IMR-90 (cell line): Measurements from ENCODE around the gene ARHGEF7. TPM values are rescaled to one million over a fixed set of nuclear protein-coding genes. Genes with fewer than 3 reads are reported as not detected.
A peak's percentile ranks its signal among the peaks of the same experiment; 100 is the strongest.

ENCODE experiments used
- ATAC-seq: fragments of 200-7000 bp; cut with Tn5 transposase; 2 replicates; pipeline ENCODE4 v1.9.1; 2020; ENCODE audit warnings: low read depth, mild to moderate bottlenecking, moderate library complexity
- BruUV-seq: library from RNA; stranded (reverse); fragments of 400-500 nt; replicated peaks from 2 replicates; lab custom pipeline; 2021; lab: Mats Ljungman, UMichigan
- CTCF ChIA-PET: fragments of 300-600 bp; formaldehyde crosslinking; extraction: SDS; loops from one replicate; lab custom pipeline; 2021; ENCODE audit warnings: antibody characterized with exemption; lab: Yijun Ruan, JAX
- POLR2A ChIA-PET: fragments of 300-600 bp; sonication (Branson Sonifier 250); formaldehyde crosslinking; loops from one replicate; lab custom pipeline; 2022; ENCODE audit warnings: antibody characterized with exemption; ENCODE audit not compliant: unreplicated experiment; lab: Charles Lee
- DNase-seq: peaks from one replicate; pipeline ENCODE4 v3.0.0; 2013
- H2AFZ ChIP-seq: replicated peaks from 2 replicates; pipeline ENCODE3; 2013; ENCODE audit warnings: low read length, mild to moderate bottlenecking; ENCODE audit not compliant: poor library complexity
- H2AK5ac ChIP-seq: 2 replicates; pipeline ENCODE4 v1.6.1; 2013; ENCODE audit warnings: low read depth, low read length, inconsistent platforms
- H2AK9ac ChIP-seq: replicated peaks from 2 replicates; pipeline ENCODE3; 2013; ENCODE audit warnings: mild to moderate bottlenecking, low read depth, low read length, moderate library complexity; ENCODE audit not compliant: poor library complexity
- H2BK120ac ChIP-seq: 2 replicates; pipeline ENCODE4 v1.6.1; 2013; ENCODE audit warnings: low read depth, low read length, inconsistent platforms
- H2BK15ac ChIP-seq: 3 replicates; pipeline ENCODE4 v1.6.1; 2013; ENCODE audit warnings: low read depth, low read length, inconsistent platforms
- H2BK20ac ChIP-seq: 2 replicates; pipeline ENCODE4 v1.6.1; 2013; ENCODE audit warnings: low read depth, mild to moderate bottlenecking, inconsistent platforms, low read length, moderate library complexity
- H2BK5ac ChIP-seq: 2 replicates; pipeline ENCODE4 v1.6.1; 2013; ENCODE audit warnings: mild to moderate bottlenecking, low read depth, low read length, inconsistent platforms; ENCODE audit not compliant: poor library complexity, severe bottlenecking
- H3K14ac ChIP-seq: replicated peaks from 2 replicates; pipeline ENCODE4 v1.6.1; 2013; ENCODE audit warnings: low read depth, low read length, inconsistent platforms
- H3K18ac ChIP-seq: 2 replicates; pipeline ENCODE4 v1.6.1; 2013; ENCODE audit warnings: low read depth, low read length, control low read depth
- H3K23ac ChIP-seq: 2 replicates; pipeline ENCODE4 v1.6.1; 2013; ENCODE audit warnings: low read depth, low read length, inconsistent platforms
- H3K27ac ChIP-seq: 2 replicates; pipeline ENCODE4 v1.5.1; 2013; ENCODE audit warnings: mild to moderate bottlenecking, control low read depth, low read length; ENCODE audit not compliant: insufficient read depth
- H3K27me3 ChIP-seq: 2 replicates; pipeline ENCODE4 v1.6.1; 2013; ENCODE audit warnings: low read length; ENCODE audit not compliant: control insufficient read depth, insufficient read depth
- H3K36me3 ChIP-seq: 2 replicates; pipeline ENCODE4 v1.6.1; 2013; ENCODE audit warnings: low read length, mixed read lengths; ENCODE audit not compliant: control insufficient read depth, insufficient read depth
- H3K4ac ChIP-seq: 2 replicates; pipeline ENCODE4 v1.6.1; 2013; ENCODE audit warnings: low read depth, low read length, inconsistent platforms
- H3K4me1 ChIP-seq: 2 replicates; pipeline ENCODE4 v1.6.1; 2013; ENCODE audit warnings: low read length, mixed read lengths; ENCODE audit not compliant: control insufficient read depth, insufficient read depth
- H3K4me2 ChIP-seq: 2 replicates; pipeline ENCODE4 v1.6.1; 2013; ENCODE audit warnings: low read depth, mild to moderate bottlenecking, control low read depth, low read length, moderate library complexity
- H3K4me3 ChIP-seq: 2 replicates; pipeline ENCODE4 v1.5.1; 2013; ENCODE audit warnings: low read depth, mild to moderate bottlenecking, control low read depth, low read length, moderate library complexity; ENCODE audit not compliant: insufficient read depth
- H3K56ac ChIP-seq: 2 replicates; pipeline ENCODE4 v1.6.1; 2013; ENCODE audit warnings: low read length, inconsistent platforms; ENCODE audit not compliant: insufficient read depth; ENCODE audit errors: extremely low read depth
- H3K79me1 ChIP-seq, 2 experiments: 2 replicates each; pipeline ENCODE4 v1.6.1; 2013; ENCODE audit warnings: low read length in 2 of 2, inconsistent platforms in 1 of 2, low read depth in 1 of 2
- H3K9ac ChIP-seq: 2 replicates; pipeline ENCODE4 v1.6.1; 2013; ENCODE audit warnings: low read depth, low read length, control low read depth
- H3K9me1 ChIP-seq: 2 replicates; pipeline ENCODE4 v1.6.1; 2013; ENCODE audit warnings: low read length, inconsistent platforms; ENCODE audit not compliant: insufficient read depth
- H3K9me3 ChIP-seq: 2 replicates; pipeline ENCODE4 v1.6.1; 2013; ENCODE audit warnings: low read length; ENCODE audit not compliant: control insufficient read depth, insufficient read depth
- H4K20me1 ChIP-seq: 2 replicates; pipeline ENCODE4 v1.6.1; 2013; ENCODE audit warnings: low read length, inconsistent platforms; ENCODE audit not compliant: insufficient read depth
- H4K5ac ChIP-seq: 2 replicates; pipeline ENCODE4 v1.6.1; 2013; ENCODE audit warnings: mild to moderate bottlenecking, low read depth, low read length, control low read depth
- H4K8ac ChIP-seq, 2 experiments: 2 replicates each; pipeline ENCODE4 v1.6.1; 2013; ENCODE audit warnings: low read depth in 2 of 2, low read length in 2 of 2, control low read depth in 1 of 2, inconsistent platforms in 1 of 2
- H4K91ac ChIP-seq: 2 replicates; pipeline ENCODE4 v1.6.1; 2013; ENCODE audit warnings: low read depth, low read length, inconsistent platforms; ENCODE audit not compliant: insufficient read depth
- CEBPB ChIP-seq: IDR thresholded peaks from 2 replicates; pipeline ENCODE4 v1.6.1; 2012; ENCODE audit warnings: low read depth, low read length, improper control_type of control experiment
- ELK1 ChIP-seq: fragments of 150-350 bp; IDR thresholded peaks from 2 replicates; pipeline ENCODE4 v1.6.1; 2016; ENCODE audit warnings: low read depth, mild to moderate bottlenecking, low read length, moderate library complexity, borderline replicate concordance
- MAFK ChIP-seq: IDR thresholded peaks from 2 replicates; pipeline ENCODE4 v1.6.1; 2012; ENCODE audit warnings: low read depth, low read length, improper control_type of control experiment
- MXI1 ChIP-seq: IDR thresholded peaks from 2 replicates; pipeline ENCODE4 v1.6.1; 2012; ENCODE audit warnings: low read depth, mild to moderate bottlenecking, low read length, moderate library complexity, borderline replicate concordance
- NFE2L2 ChIP-seq: fragments of 150-350 bp; IDR thresholded peaks from 2 replicates; pipeline ENCODE4 v1.6.1; 2016; ENCODE audit warnings: low read depth, mild to moderate bottlenecking, low read length
- POLR2A ChIP-seq: IDR thresholded peaks from 2 replicates; pipeline ENCODE4 v1.6.1; 2012; ENCODE audit warnings: mild to moderate bottlenecking, low read depth, low read length
- SMC3 ChIP-seq: fragments of 150-350 bp; IDR thresholded peaks from 2 replicates; pipeline ENCODE4 v1.6.1; 2016; ENCODE audit warnings: low read depth, mild to moderate bottlenecking, antibody characterized with exemption, low read length, moderate library complexity
- WGBS, 2 experiments: methylation state at CpG; one replicate each; pipeline versions ENCODE4 v1.1.5 to v1.1.7; 2013; ENCODE audit warnings: missing lambda C conversion rate in 2 of 2; ENCODE audit not compliant: insufficient read length in 1 of 2; ENCODE audit errors: extremely low coverage in 2 of 2; 5-methylcytosine and 5-hydroxymethylcytosine counted together
- dilution Hi-C: fragments of 300-500 bp; cut with HindIII; formaldehyde crosslinking; loops from one replicate; pipeline ENCODE4 v1.14.3; 2018; ENCODE audit warnings: low sequenced_read_pairs; ENCODE audit not compliant: unreplicated experiment
- in situ Hi-C: fragments of 300-500 bp; cut with MboI; formaldehyde crosslinking; loops from 3 replicates; pipeline ENCODE4 v1.14.3; 2019; ENCODE audit warnings: low sequenced_read_pairs, inconsistent platforms, mixed read lengths
- intact Hi-C: fragments of 100-400 bp; cut with micrococcal nuclease; formaldehyde crosslinking; loops from 2 replicates; pipeline ENCODE4 v1.10.0; 2022
- polyA plus RNA-seq, 3 experiments: library from polyadenylated mRNA; depleted of rRNA; stranded (reverse); fragments of >200 nt; gene quantifications; 2 replicates each; pipeline ENCODE4 v1.2.3, GENCODE V29; 2012; ENCODE audit warnings: low replicate concordance in 1 of 3
- total RNA-seq: library from RNA; depleted of rRNA; stranded (reverse); fragments of >200 nt; gene quantifications from 2 replicates; pipeline ENCODE4 v1.2.3, GENCODE V29; 2012
- TF ChIP-seq, protein P1 (sequence below): fragments of 150-350 bp; IDR thresholded peaks from 2 replicates; pipeline ENCODE4 v1.6.1; 2017; ENCODE audit warnings: mild to moderate bottlenecking, antibody characterized with exemption, low read length, low read depth
- TF ChIP-seq, protein P2 (sequence below): conservative IDR thresholded peaks from 2 replicates; pipeline ENCODE4 v1.5.1; 2012; ENCODE audit warnings: mild to moderate bottlenecking, low read depth, low read length, improper control_type of control experiment

Gene ARHGEF7
- total and polyA plus RNA-seq, 2 of the 4 experiments (the other 2 are of a cell fraction) = 32.9 to 59.0 TPM

DNA sequence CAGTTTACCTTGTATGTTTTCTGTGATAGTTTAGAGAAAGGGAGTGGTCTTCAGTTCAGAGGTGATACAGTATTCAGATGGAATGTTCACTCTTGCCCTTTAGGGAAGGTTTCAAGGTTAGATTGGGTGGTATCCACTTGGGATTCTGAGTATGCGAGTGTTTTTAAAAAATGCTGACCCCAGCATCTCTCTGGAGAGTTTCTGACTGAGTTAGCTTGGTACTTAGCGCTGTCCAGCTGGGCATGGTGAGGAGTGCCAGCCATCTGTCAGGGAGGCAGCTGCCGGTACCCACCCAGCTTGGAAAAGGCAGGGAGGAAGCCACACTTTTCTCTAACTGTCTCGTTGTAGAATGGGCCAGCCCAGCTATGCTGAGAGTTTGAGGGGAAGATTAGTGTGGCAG is 63.3 kb downstream of the ARHGEF7 start:
- CTCF ChIA-PET = no interaction called here
- Histone ChIP-seq H2BK20ac (no peak overlapping the region), H3K4me2 (no peak overlapping the region), H3K27ac (no peak overlapping the region), H3K79me1 (peaks cover 62 to 96% of the 10 kb centered on the region in 2 experiments), H2AK5ac (no peak overlapping the region), H4K20me1 (peaks cover 86% of the 10 kb centered on the region), H3K9ac (no peak overlapping the region), H2AK9ac (no peak overlapping the region), H2BK15ac (no peak overlapping the region), H2AFZ (no peak overlapping the region), H4K8ac (no peak overlapping the region), H4K5ac (no peak overlapping the region), H2BK120ac (no peak overlapping the region), H3K56ac (no peak overlapping the region), H3K23ac (no peak overlapping the region), H3K14ac (no peak overlapping the region), H3K27me3 (no peaks in the 10 kb centered on the region), H3K4me3 (no peak overlapping the region), H3K4ac (no peak overlapping the region), H3K18ac (no peak overlapping the region), H4K91ac (no peak overlapping the region), H3K9me1 (peaks cover 37% of the 10 kb centered on the region), H3K4me1 (peaks cover 8% of the 10 kb centered on the region), H3K9me3 (no peaks in the 10 kb centered on the region), H2BK5ac (no peak overlapping the region), H3K36me3 (no peaks in the 10 kb centered on the region; the same call in 1 of the 2 replicates)
- intact Hi-C loops = no loop called here
- DNase-seq (no peak), ATAC-seq (no peak)
- POLR2A ChIA-PET = no interaction called here
- in situ Hi-C loops = no loop called here
- no TSS peak for BruUV-seq
- TF ChIP-seq, protein P1, sequence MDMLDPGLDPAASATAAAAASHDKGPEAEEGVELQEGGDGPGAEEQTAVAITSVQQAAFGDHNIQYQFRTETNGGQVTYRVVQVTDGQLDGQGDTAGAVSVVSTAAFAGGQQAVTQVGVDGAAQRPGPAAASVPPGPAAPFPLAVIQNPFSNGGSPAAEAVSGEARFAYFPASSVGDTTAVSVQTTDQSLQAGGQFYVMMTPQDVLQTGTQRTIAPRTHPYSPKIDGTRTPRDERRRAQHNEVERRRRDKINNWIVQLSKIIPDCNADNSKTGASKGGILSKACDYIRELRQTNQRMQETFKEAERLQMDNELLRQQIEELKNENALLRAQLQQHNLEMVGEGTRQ = no peak
- TF ChIP-seq CEBPB (no peak), MXI1 (no peak), MAFK (peak; percentile 89), ELK1 (no peak), SMC3 (no peak), POLR2A (no peak), NFE2L2 (no peak)
- TF ChIP-seq, protein P2, sequence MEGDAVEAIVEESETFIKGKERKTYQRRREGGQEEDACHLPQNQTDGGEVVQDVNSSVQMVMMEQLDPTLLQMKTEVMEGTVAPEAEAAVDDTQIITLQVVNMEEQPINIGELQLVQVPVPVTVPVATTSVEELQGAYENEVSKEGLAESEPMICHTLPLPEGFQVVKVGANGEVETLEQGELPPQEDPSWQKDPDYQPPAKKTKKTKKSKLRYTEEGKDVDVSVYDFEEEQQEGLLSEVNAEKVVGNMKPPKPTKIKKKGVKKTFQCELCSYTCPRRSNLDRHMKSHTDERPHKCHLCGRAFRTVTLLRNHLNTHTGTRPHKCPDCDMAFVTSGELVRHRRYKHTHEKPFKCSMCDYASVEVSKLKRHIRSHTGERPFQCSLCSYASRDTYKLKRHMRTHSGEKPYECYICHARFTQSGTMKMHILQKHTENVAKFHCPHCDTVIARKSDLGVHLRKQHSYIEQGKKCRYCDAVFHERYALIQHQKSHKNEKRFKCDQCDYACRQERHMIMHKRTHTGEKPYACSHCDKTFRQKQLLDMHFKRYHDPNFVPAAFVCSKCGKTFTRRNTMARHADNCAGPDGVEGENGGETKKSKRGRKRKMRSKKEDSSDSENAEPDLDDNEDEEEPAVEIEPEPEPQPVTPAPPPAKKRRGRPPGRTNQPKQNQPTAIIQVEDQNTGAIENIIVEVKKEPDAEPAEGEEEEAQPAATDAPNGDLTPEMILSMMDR = no peak
- no CpG with 5 or more reads among the region's 4 CpGs for WGBS, 2 experiments
- dilution Hi-C loops = no loop called here
